ENCODE results near the gene ENPP5.
A peak's percentile ranks its signal among the peaks of the same experiment; 100 is the strongest.

Gene ENPP5

GRCh38 chr6:46184114-46184513 lies 13.3 kb upstream of the ENPP5 start:
- TF ChIP-seq, protein P1, sequence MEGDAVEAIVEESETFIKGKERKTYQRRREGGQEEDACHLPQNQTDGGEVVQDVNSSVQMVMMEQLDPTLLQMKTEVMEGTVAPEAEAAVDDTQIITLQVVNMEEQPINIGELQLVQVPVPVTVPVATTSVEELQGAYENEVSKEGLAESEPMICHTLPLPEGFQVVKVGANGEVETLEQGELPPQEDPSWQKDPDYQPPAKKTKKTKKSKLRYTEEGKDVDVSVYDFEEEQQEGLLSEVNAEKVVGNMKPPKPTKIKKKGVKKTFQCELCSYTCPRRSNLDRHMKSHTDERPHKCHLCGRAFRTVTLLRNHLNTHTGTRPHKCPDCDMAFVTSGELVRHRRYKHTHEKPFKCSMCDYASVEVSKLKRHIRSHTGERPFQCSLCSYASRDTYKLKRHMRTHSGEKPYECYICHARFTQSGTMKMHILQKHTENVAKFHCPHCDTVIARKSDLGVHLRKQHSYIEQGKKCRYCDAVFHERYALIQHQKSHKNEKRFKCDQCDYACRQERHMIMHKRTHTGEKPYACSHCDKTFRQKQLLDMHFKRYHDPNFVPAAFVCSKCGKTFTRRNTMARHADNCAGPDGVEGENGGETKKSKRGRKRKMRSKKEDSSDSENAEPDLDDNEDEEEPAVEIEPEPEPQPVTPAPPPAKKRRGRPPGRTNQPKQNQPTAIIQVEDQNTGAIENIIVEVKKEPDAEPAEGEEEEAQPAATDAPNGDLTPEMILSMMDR (IDR thresholded peaks at IDR 0.05; ENCODE audit: insufficient read depth, low read depth, low read length, missing control alignments): no peak
- H3K4me3 ChIP-seq (ENCODE audit: low read length): no peak overlapping the region
- DNase-seq (ENCODE audit: low read depth): peak; percentile 50

GRCh38 chr6:46175976-46176375 lies 5.2 kb upstream of the ENPP5 start:
- TF ChIP-seq, protein P1 (IDR thresholded peaks at IDR 0.05; ENCODE audit: insufficient read depth, low read depth, low read length, missing control alignments): no peak
- peak; percentile 27 for DNase-seq (ENCODE audit: low read depth)
- H3K4me3 ChIP-seq (ENCODE audit: low read length): no peak overlapping the region

- H3K4me3 ChIP-seq (ENCODE audit: low read length): no peak overlapping the region
- no peak for DNase-seq (ENCODE audit: low read depth)
- TF ChIP-seq, protein P1 (IDR thresholded peaks at IDR 0.05; ENCODE audit: insufficient read depth, low read depth, low read length, missing control alignments): no peak
Observed at GRCh38 chr6:46175446-46175845, 4.7 kb upstream of the ENPP5 start.

DNA sequence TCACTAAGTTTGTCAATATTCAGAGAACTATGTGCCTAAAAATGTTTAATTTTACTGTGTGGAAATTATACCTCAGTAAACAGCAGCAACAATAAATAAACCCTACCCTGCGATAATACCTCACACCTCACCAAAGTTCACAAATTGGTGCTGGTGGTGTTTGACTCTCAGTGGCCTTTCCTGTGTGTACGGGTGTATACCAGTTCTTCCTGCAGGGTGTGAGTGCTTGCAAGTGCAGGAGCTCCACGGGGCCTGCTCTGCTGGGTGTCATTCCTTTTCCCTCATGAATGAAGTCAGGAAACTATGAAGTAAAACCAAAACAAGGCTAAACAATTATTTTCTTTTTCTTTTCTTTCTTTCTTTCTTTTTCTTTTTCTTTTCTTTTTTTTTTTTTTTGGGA lies 4.1 kb upstream of the ENPP5 start:
- no peak overlapping the region for H3K4me3 ChIP-seq (ENCODE audit: low read length)
- no peak for DNase-seq (ENCODE audit: low read depth)
- TF ChIP-seq, protein P1 (IDR thresholded peaks at IDR 0.05; ENCODE audit: insufficient read depth, low read depth, low read length, missing control alignments): no peak

DNA sequence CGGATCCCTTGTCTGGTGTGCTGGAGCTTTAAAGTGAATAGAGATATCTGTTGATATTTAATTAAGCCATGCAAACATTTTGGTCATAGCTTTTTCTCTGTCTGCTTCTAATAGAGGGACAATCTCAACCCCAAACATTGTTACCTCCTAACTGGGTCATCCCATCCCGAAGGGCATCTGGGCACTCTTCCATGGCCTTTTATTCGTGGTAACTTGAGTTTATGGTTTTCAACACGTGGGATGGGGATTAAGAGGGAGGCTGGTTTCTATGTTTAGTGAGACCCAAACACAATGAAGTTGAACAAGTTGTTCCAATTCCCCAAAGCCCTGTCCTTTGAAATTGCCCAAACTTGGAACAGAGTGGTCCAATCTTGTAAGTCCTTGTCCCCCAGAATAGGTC lies 1.4 kb upstream of the ENPP5 start:
- no peak for DNase-seq (ENCODE audit: low read depth)
- TF ChIP-seq, protein P1 (IDR thresholded peaks at IDR 0.05; ENCODE audit: insufficient read depth, low read depth, low read length, missing control alignments): no peak
- H3K4me3 ChIP-seq (ENCODE audit: low read length): no peak overlapping the region

DNA sequence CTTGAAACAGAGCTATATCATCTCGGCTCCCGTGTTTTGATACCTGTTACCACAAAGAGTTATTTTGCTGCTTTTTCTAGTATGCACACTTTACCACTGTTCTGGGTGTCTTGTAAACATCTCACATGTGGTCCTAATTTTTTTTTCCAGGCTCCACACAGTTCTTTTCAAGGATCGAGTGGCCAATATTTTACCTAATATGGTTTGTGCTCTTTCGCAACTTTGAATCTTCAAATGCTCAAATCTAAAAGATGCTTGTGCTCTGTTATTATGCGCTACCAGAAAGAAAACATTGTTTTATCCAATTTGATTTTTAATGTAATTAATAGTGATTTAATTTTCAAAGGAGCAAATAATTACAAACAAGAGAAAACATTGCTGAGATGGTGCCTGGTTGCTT lies 10.7 kb downstream of the ENPP5 start:
- H3K4me3 ChIP-seq (ENCODE audit: low read length): no peak overlapping the region
- no peak for DNase-seq (ENCODE audit: low read depth)
- TF ChIP-seq, protein P1 (IDR thresholded peaks at IDR 0.05; ENCODE audit: insufficient read depth, low read depth, low read length, missing control alignments): no peak

GRCh38 chr6:46159229-46159628 lies 11.6 kb downstream of the ENPP5 start:
- TF ChIP-seq, protein P1 (IDR thresholded peaks at IDR 0.05; ENCODE audit: insufficient read depth, low read depth, low read length, missing control alignments): no peak

More at GRCh38 chr6:46159229-46159628, 11.6 kb downstream of the ENPP5 start:
- H3K4me3 ChIP-seq (ENCODE audit: low read length): no peak overlapping the region
- DNase-seq (ENCODE audit: low read depth): no peak

Data from epithelial cell of esophagus (primary cell).